HG02759 (cell line): ENCODE data around the gene CD37.

Experiments used
- ATAC-seq: cut with Tn5 transposase; IDR thresholded peaks from one replicate; pipeline ENCODE4 v1.9.1; 2021; ENCODE audit warnings: mild to moderate bottlenecking, moderate library complexity; ENCODE audit not compliant: unreplicated experiment

Gene CD37

GRCh38 chr19:49344505-49345423 is 9.6 kb downstream of the CD37 start:
- ATAC-seq: no peak

- no peak for ATAC-seq
These were observed 12.0 kb downstream of the CD37 start for GRCh38 chr19:49347191-49347590.

- ATAC-seq: no peak
These were observed 12.6 kb downstream of the CD37 start for GRCh38 chr19:49347835-49348234.

GRCh38 chr19:49348305-49349189 is 13.3 kb downstream of the CD37 start:
- no peak for ATAC-seq

GRCh38 chr19:49349567-49349966 is 14.4 kb downstream of the CD37 start:
- no peak for ATAC-seq

- ATAC-seq: no peak
These were observed 20.7 kb downstream of the CD37 start for GRCh38 chr19:49355909-49356353.

GRCh38 chr19:49356382-49356781 is 21.2 kb downstream of the CD37 start:
- no peak for ATAC-seq

- no peak for ATAC-seq
These were observed 22.0 kb downstream of the CD37 start for GRCh38 chr19:49357186-49357585.

- no peak for ATAC-seq
These were observed 24.9 kb downstream of the CD37 start for GRCh38 chr19:49359851-49360820.

GRCh38 chr19:49361438-49362047 is 26.3 kb downstream of the CD37 start:
- ATAC-seq: no peak

- no peak for ATAC-seq
These were observed 27.1 kb downstream of the CD37 start, which contains the start of gene TEAD2 for GRCh38 chr19:49362048-49362928. Gene TEAD2 (minus strand): TSS chr19:49362416. CDS start chr19:49360075, 2,341 bp downstream.

GRCh38 chr19:49362929-49363267 is 27.7 kb downstream of the CD37 start:
- ATAC-seq: no peak

GRCh38 chr19:49363268-49364082 is 28.3 kb downstream of the CD37 start, which contains the start of gene DKKL1:
Gene DKKL1 (plus strand): TSS chr19:49363877. CDS start chr19:49363999, 122 bp downstream.
- ATAC-seq: peak; percentile 71

GRCh38 chr19:49364083-49364737 is 29.0 kb downstream of the CD37 start:
- ATAC-seq: no peak

- no peak for ATAC-seq
These were observed 30.9 kb downstream of the CD37 start for GRCh38 chr19:49366110-49366509.

- no peak for ATAC-seq
These were observed 33.6 kb downstream of the CD37 start for GRCh38 chr19:49368711-49369358.

- ATAC-seq: no peak
These were observed 36.0 kb downstream of the CD37 start for GRCh38 chr19:49371184-49371583.
